Forelimb muscle (tissue), 1 donor: Measurements from ENCODE around the gene CCDC171. TPM values are rescaled to one million over a fixed set of nuclear protein-coding genes. Genes with fewer than 3 reads are reported as not detected.
"Not testable (repeated sequence)": the region's sequence is repeated elsewhere in the genome, so short reads cannot be mapped to it uniquely, and the experiment has no call there.

Source experiments
- DNase-seq: peaks from one replicate; pipeline ENCODE4 v3.0.0-alpha.2; 2013; ENCODE audit warnings: low read depth
- polyA plus RNA-seq: library from polyadenylated mRNA; unstranded; fragments of 120-200 nt; gene quantifications from one replicate; pipeline ENCODE4 v1.2.1, GENCODE V29; 2013; ENCODE audit not compliant: insufficient read length

The CCDC171 gene
- polyA plus RNA-seq, 1 donor: 2.1 TPM

GRCh38 chr9:15696979-15697378, 144.1 kb downstream of the CCDC171 start:
- no peak for DNase-seq

GRCh38 chr9:15697446-15697851, 144.6 kb downstream of the CCDC171 start:
- no peak for DNase-seq

- not testable (repeated sequence) for DNase-seq
These were observed 147.2 kb downstream of the CCDC171 start for GRCh38 chr9:15699876-15700559.

GRCh38 chr9:15707000-15707399, 154.2 kb downstream of the CCDC171 start:
- DNase-seq: no peak

GRCh38 chr9:15711531-15711930, 158.7 kb downstream of the CCDC171 start:
- no peak for DNase-seq

- no peak for DNase-seq
These were observed 159.1 kb downstream of the CCDC171 start for GRCh38 chr9:15711931-15712330.

GRCh38 chr9:15714746-15715145, 161.9 kb downstream of the CCDC171 start:
- no peak for DNase-seq

- no peak for DNase-seq
These were observed 164.6 kb downstream of the CCDC171 start for GRCh38 chr9:15717290-15717967.

GRCh38 chr9:15718423-15718822, 165.6 kb downstream of the CCDC171 start:
- no peak for DNase-seq

- no peak for DNase-seq
These were observed 168.0 kb downstream of the CCDC171 start for GRCh38 chr9:15720861-15721260.

- DNase-seq: no peak
These were observed 170.0 kb downstream of the CCDC171 start for GRCh38 chr9:15722888-15723287.

GRCh38 chr9:15724016-15724415, 171.2 kb downstream of the CCDC171 start:
- no peak for DNase-seq

- DNase-seq: no peak
These were observed 171.8 kb downstream of the CCDC171 start for GRCh38 chr9:15724612-15725011.

GRCh38 chr9:15725953-15726352, 173.1 kb downstream of the CCDC171 start:
- no peak for DNase-seq

- no peak for DNase-seq
These were observed 176.7 kb downstream of the CCDC171 start for GRCh38 chr9:15729507-15729906.

- DNase-seq: no peak
These were observed 182.4 kb downstream of the CCDC171 start for GRCh38 chr9:15735083-15735857.

- no peak for DNase-seq
These were observed 183.7 kb downstream of the CCDC171 start for GRCh38 chr9:15736569-15736968.

- DNase-seq: no peak
These were observed 185.2 kb downstream of the CCDC171 start for GRCh38 chr9:15738011-15738410.

- no peak for DNase-seq
These were observed 188.2 kb downstream of the CCDC171 start for GRCh38 chr9:15741015-15741414.

GRCh38 chr9:15743512-15743911, 190.7 kb downstream of the CCDC171 start:
- no peak for DNase-seq

- no peak for DNase-seq
These were observed 191.4 kb downstream of the CCDC171 start for GRCh38 chr9:15744196-15744595.

GRCh38 chr9:15746905-15747304, 194.1 kb downstream of the CCDC171 start:
- DNase-seq: no peak

GRCh38 chr9:15755660-15756059, 202.8 kb downstream of the CCDC171 start:
- DNase-seq: no peak
